PC-9 (cell line): ENCODE results near the gene TUFT1. TPM values are rescaled to one million over a fixed set of nuclear protein-coding genes. Genes with fewer than 3 reads are reported as not detected.
A peak's percentile ranks its signal among the peaks of the same experiment; 100 is the strongest.

ENCODE experiments used
- BruUV-seq: library from RNA; stranded (reverse); fragments of 400-500 nt; replicated peaks from 2 replicates; lab custom pipeline; 2021; lab: Mats Ljungman, UMichigan
- CTCF ChIA-PET: fragments of 300-600 bp; sonication (Branson Sonifier 250); formaldehyde crosslinking; loops from one replicate; lab custom pipeline; 2022; ENCODE audit warnings: antibody characterized with exemption; lab: Charles Lee
- POLR2A ChIA-PET: fragments of 300-600 bp; sonication (Branson Sonifier 250); formaldehyde crosslinking; loops from one replicate; lab custom pipeline; 2022; ENCODE audit warnings: antibody characterized with exemption; ENCODE audit not compliant: unreplicated experiment; lab: Charles Lee
- DNase-seq, 2 experiments: peaks; one replicate each; pipeline versions ENCODE4 v3.0.0 to v3.0.0-alpha.2; 2015 to 2022; ENCODE audit warnings: mixed read lengths in 1 of 2
- H2AFZ ChIP-seq: fragments of 200-600 bp; sonication (generic); 2 replicates; pipeline ENCODE4 v1.8.1; 2017; ENCODE audit warnings: antibody characterized with exemption
- H3F3A ChIP-seq: fragments of 200-600 bp; sonication (generic); 2 replicates; pipeline ENCODE4 v1.8.1; 2017; ENCODE audit warnings: antibody characterized with exemption, mild to moderate bottlenecking, low read depth; ENCODE audit not compliant: insufficient read depth
- H3K27ac ChIP-seq: fragments of 200-600 bp; sonication (generic); 2 replicates; pipeline ENCODE4 v1.6.1; 2016; ENCODE audit warnings: mixed run types
- H3K27me3 ChIP-seq: fragments of 200-600 bp; sonication (generic); 2 replicates; pipeline ENCODE4 v1.6.1; 2016; ENCODE audit warnings: low read depth, mixed run types; ENCODE audit not compliant: insufficient read depth
- H3K36me3 ChIP-seq: fragments of 200-600 bp; sonication (generic); 2 replicates; pipeline ENCODE4 v1.6.1; 2016; ENCODE audit warnings: low read depth, mixed run types
- H3K4me1 ChIP-seq: fragments of 200-600 bp; sonication (generic); replicated peaks from 2 replicates; pipeline ENCODE4 v1.6.1; 2016; ENCODE audit warnings: mixed run types; ENCODE audit not compliant: insufficient read depth
- H3K4me2 ChIP-seq: fragments of 200-600 bp; sonication (generic); 2 replicates; pipeline ENCODE4 v1.6.1; 2017; ENCODE audit warnings: mixed run types
- H3K4me3 ChIP-seq: fragments of 200-600 bp; sonication (generic); 2 replicates; pipeline ENCODE4 v1.6.1; 2016; ENCODE audit warnings: mixed run types
- H3K79me2 ChIP-seq: fragments of 200-600 bp; sonication (generic); 2 replicates; pipeline ENCODE4 v1.6.1; 2017; ENCODE audit warnings: low read depth, mixed run types
- H3K9me2 ChIP-seq: fragments of 200-600 bp; sonication (generic); 2 replicates; pipeline ENCODE4 v1.8.1; 2017; ENCODE audit warnings: mild to moderate bottlenecking; ENCODE audit not compliant: insufficient read depth
- H3K9me3 ChIP-seq: fragments of 200-600 bp; sonication (generic); 2 replicates; pipeline ENCODE4 v1.8.1; 2016; ENCODE audit warnings: low read depth; ENCODE audit not compliant: insufficient read depth
- H4K20me1 ChIP-seq: fragments of 200-600 bp; sonication (generic); 2 replicates; pipeline ENCODE4 v1.8.1; 2017; ENCODE audit not compliant: insufficient read depth
- CTCF ChIP-seq: fragments of 200-600 bp; sonication (generic); conservative IDR thresholded peaks from 2 replicates; pipeline ENCODE4 v1.6.1; 2017; ENCODE audit warnings: mixed run types, antibody characterized with exemption, mild to moderate bottlenecking, moderate library complexity
- EZH2 ChIP-seq: fragments of 200-600 bp; sonication (generic); IDR thresholded peaks from 2 replicates; pipeline ENCODE4 v1.8.0; 2017; ENCODE audit warnings: antibody characterized with exemption, low read depth
- intact Hi-C: fragments of 100-400 bp; cut with micrococcal nuclease; formaldehyde crosslinking; loops from one replicate; pipeline ENCODE4 v1.10.0; 2022; ENCODE audit not compliant: unreplicated experiment
- total RNA-seq: library from RNA; stranded (reverse); gene quantifications from 2 replicates; pipeline ENCODE4 v1.2.3, GENCODE V29; 2021

Gene TUFT1
- total RNA-seq, 1 experiment from 2014 or later, result 35.3 TPM

DNA sequence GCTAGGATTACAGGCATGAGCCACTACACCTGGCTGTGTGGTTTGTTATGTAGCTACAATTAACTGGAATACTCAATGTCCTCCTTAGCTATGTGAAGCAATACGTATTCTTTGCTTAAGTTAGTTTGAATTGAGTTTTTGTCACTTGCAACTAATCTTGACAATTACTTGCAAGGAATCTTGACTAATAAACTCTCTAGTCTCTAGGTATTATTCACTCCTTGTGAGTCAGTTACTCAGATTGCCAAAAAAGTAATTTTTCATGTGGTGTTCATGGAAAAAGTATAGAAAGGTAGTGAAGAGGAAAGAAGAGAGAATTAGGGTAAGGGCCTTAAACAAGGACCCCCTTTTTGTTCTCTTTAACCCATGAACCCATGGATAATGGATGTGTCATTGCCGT is 64.2 kb downstream of the TUFT1 start:
- H3K4me2 ChIP-seq, result no peak overlapping the region
- ChIA-PET POLR2A (interaction anchor here (0.6 kb wide), 1 partner anchor 332 kb away, joined by 4 read pairs; no protein-coding TSS in a partner anchor), CTCF (interaction anchor here (0.5 kb wide), 1 partner anchor 92 kb away, joined by 14 read pairs; no protein-coding TSS in a partner anchor)
- H3K4me3 ChIP-seq, result no peak overlapping the region
- no peak overlapping the region for H2AFZ ChIP-seq
- TF ChIP-seq CTCF, result no peak
- no peak for TF ChIP-seq EZH2
- H3K4me1 ChIP-seq, result peaks cover 35% of the 10 kb centered on the region
- intact Hi-C loops, result no loop called here
- peaks cover 16% of the 10 kb centered on the region for H3F3A ChIP-seq
- no peaks in the 10 kb centered on the region for H3K27me3 ChIP-seq
- no peak for DNase-seq
- H3K79me2 ChIP-seq, result no peaks in the 10 kb centered on the region
- no peaks in the 10 kb centered on the region for H3K36me3 ChIP-seq
- no peak overlapping the region for H3K27ac ChIP-seq
- no TSS peak for BruUV-seq
- H3K9me2 ChIP-seq, result no peaks in the 10 kb centered on the region
- H3K9me3 ChIP-seq, result no peaks in the 10 kb centered on the region
- no peaks in the 10 kb centered on the region for H4K20me1 ChIP-seq

DNA sequence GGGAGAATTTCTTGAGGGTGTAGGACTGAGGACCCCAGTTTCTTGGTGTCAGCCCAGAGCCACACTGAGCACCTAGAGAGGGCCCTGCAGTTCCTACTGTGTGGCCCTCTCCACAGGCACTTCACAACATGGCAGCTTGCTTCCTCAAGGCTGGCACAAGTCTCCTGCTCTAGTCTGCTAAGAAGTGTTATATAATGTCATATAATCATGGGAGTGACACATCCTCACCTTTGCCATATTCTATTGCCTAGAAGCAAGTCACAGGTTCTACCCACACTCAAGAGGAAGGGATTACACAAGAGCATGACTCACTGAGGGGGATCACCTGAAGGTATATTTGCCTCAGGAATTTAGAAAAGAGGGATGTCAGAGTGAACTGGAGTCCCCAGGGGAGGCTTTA is 66.3 kb downstream of the TUFT1 start:
- no peaks in the 10 kb centered on the region for H3K27me3 ChIP-seq
- H4K20me1 ChIP-seq, result no peaks in the 10 kb centered on the region
- H3F3A ChIP-seq, result peaks cover 25% of the 10 kb centered on the region
- POLR2A ChIA-PET, result interaction anchor here (0.6 kb wide), 1 partner anchor 48 kb away, joined by 3 read pairs; no protein-coding TSS in a partner anchor
- no peak for TF ChIP-seq EZH2
- no peak for TF ChIP-seq CTCF
- peaks cover 49% of the 10 kb centered on the region for H3K4me1 ChIP-seq
- no peak overlapping the region for H3K4me3 ChIP-seq
- no peaks in the 10 kb centered on the region for H3K79me2 ChIP-seq
- H2AFZ ChIP-seq, result no peak overlapping the region
- peak overlapping the region; percentile 60 for H3K4me2 ChIP-seq
- H3K27ac ChIP-seq, result peak overlapping the region; percentile 82
- H3K9me3 ChIP-seq, result no peaks in the 10 kb centered on the region
- CTCF ChIA-PET, result no interaction called here
- intact Hi-C loops, result loop anchor here (5.0 kb wide), 1 partner anchor 76 kb away; no protein-coding TSS in a partner anchor
- no peaks in the 10 kb centered on the region for H3K9me2 ChIP-seq
- peak; percentile 63 to 99 for DNase-seq
- no TSS peak for BruUV-seq
- H3K36me3 ChIP-seq, result no peaks in the 10 kb centered on the region

DNA sequence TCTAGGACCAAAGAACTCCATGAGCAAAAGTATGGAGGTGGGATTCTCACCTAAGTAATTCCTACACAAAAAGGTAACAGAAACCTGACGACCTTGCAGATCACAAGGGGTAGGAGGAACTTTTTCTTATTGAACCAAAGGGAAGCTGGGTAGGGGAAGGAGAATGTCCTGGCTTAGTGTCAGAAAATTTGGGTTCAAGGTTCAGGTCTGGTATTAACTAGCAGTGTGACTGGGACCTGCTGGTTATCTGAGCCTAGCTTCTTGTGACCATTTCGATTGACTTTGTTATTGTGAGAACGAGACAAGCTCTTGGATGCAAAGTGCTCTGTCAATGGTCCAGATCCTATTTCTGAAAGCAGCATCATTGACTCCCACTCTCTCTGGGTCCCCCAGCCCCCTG is 66.7 kb downstream of the TUFT1 start:
- H3K27ac ChIP-seq, result peak overlapping the region; percentile 82
- intact Hi-C loops, result loop anchor here (5.0 kb wide), 1 partner anchor 75 kb away; no protein-coding TSS in a partner anchor
- H3K9me2 ChIP-seq, result no peaks in the 10 kb centered on the region
- H3K27me3 ChIP-seq, result no peaks in the 10 kb centered on the region
- peaks cover 29% of the 10 kb centered on the region for H3F3A ChIP-seq
- TF ChIP-seq CTCF, result no peak
- TF ChIP-seq EZH2, result no peak
- H3K9me3 ChIP-seq, result no peaks in the 10 kb centered on the region
- H3K4me3 ChIP-seq, result no peak overlapping the region
- BruUV-seq, result no TSS peak
- H3K36me3 ChIP-seq, result no peaks in the 10 kb centered on the region
- no peaks in the 10 kb centered on the region for H3K79me2 ChIP-seq
- no peak overlapping the region for H2AFZ ChIP-seq
- POLR2A ChIA-PET, result no interaction called here
- no peak for DNase-seq
- H3K4me2 ChIP-seq, result peak overlapping the region; percentile 55
- peaks cover 52% of the 10 kb centered on the region for H3K4me1 ChIP-seq
- CTCF ChIA-PET, result no interaction called here
- no peaks in the 10 kb centered on the region for H4K20me1 ChIP-seq
